Adipocyte (in vitro differentiated cells): ENCODE data around the gene LNX2.
A peak's percentile ranks its signal among the peaks of the same experiment; 100 is the strongest.

Experiments used
- DNase-seq: peaks from one replicate; pipeline ENCODE4 v3.0.0-alpha.2; 2015; ENCODE audit warnings: low read depth
- H3K27me3 ChIP-seq: replicated peaks from 2 replicates; pipeline ENCODE4 v1.7.0; 2013; ENCODE audit warnings: mild to moderate bottlenecking, low read length, moderate library complexity; ENCODE audit not compliant: control insufficient read depth, insufficient read depth
- H3K36me3 ChIP-seq: 2 replicates; pipeline ENCODE4 v1.7.0; 2013; ENCODE audit warnings: low read length, mild to moderate bottlenecking, moderate library complexity; ENCODE audit not compliant: control insufficient read depth, insufficient read depth, severe bottlenecking
- H3K4me1 ChIP-seq: 2 replicates; pipeline ENCODE4 v1.7.0; 2013; ENCODE audit warnings: mild to moderate bottlenecking, low read length, moderate library complexity; ENCODE audit not compliant: control insufficient read depth, insufficient read depth
- H3K4me3 ChIP-seq: 2 replicates; pipeline ENCODE4 v1.7.0; 2013; ENCODE audit warnings: mild to moderate bottlenecking, low read length, moderate library complexity
- H3K9ac ChIP-seq: 2 replicates; pipeline ENCODE4 v1.7.0; 2013; ENCODE audit warnings: mild to moderate bottlenecking, low read length, moderate library complexity
- H3K9me3 ChIP-seq: 2 replicates; pipeline ENCODE4 v1.7.0; 2013; ENCODE audit warnings: mild to moderate bottlenecking, low read length, moderate library complexity; ENCODE audit not compliant: control insufficient read depth

The LNX2 gene

DNA sequence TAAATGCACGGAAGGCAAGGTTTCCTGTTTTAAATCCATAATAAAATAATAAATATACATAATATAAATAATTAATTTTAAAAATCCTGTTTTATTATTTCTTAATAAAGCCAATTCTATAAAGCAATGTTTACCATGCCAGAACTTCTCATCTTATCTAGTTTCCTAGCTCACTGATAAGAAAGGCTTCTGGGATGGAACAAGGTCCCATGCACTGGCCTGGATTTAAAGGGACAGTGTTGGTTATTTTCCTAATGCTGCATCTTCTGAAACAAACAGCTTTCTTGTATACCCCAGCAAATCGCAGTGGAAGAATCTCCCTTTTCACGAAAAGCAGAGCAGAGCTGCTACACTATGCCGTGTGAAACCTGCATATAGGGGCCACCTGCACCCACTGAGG lies 68.8 kb downstream of the LNX2 start:
- Histone ChIP-seq H3K9me3 (no peaks in the 10 kb centered on the region), H3K4me3 (no peak overlapping the region), H3K4me1 (peaks cover 3% of the 10 kb centered on the region), H3K36me3 (peaks cover 17% of the 10 kb centered on the region), H3K27me3 (no peaks in the 10 kb centered on the region), H3K9ac (no peak overlapping the region)
- DNase-seq, result no peak

DNA sequence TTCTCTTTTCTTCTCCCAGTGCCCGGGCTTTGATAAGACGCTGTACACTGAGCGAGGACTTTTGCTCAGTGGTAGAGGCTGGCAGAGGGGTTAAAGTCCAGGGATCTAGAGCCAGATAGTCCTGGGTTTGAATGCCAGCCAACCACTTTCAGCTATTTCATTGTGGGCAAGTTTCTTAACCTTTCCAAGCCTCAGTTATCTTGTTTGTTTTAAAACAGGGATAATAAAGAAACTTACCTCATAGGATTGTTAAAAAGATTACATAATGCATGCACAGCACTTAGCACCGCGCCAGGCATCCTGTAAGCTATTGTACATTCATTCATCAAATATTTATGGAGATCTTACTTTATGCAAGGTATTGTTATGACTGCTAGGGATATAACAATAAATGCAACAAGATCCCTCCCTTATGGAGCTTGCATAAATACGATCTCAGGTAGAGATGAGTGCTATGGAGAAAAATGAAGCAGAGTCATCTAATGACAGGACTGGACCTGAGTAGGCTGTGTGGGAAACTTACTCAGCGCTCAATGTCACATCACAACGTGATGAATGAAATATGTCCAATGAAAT lies 70.8 kb downstream of the LNX2 start:
- no peaks in the 10 kb centered on the region for H3K9me3 ChIP-seq
- DNase-seq, result no peak
- H3K9ac ChIP-seq, result no peak overlapping the region
- no peak overlapping the region for H3K4me3 ChIP-seq
- peaks cover 3% of the 10 kb centered on the region for H3K4me1 ChIP-seq
- peaks cover 7% of the 10 kb centered on the region for H3K36me3 ChIP-seq
- H3K27me3 ChIP-seq, result no peaks in the 10 kb centered on the region

DNA sequence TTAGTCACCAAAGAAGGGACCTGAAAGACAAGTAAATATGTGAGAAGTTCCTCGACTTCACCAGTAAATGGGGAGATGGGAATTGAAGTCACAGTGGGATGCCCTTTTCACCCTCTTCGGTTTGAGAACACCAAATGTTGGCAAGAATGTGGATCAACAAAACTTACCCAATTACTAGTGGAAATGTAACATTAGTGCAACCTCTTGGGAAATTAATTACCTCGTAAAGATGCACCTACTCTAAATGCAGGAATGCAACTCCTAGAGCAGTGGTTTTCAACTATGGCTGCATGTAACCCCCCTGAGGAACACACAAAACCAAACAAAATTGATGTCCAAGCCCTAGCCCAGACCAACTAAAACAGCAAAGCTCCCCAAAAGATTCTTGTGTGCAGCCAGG lies 78.1 kb downstream of the LNX2 start:
- Histone ChIP-seq H3K9me3 (no peaks in the 10 kb centered on the region), H3K27me3 (no peaks in the 10 kb centered on the region), H3K4me3 (no peak overlapping the region), H3K4me1 (peaks cover 6% of the 10 kb centered on the region), H3K36me3 (no peaks in the 10 kb centered on the region), H3K9ac (no peak overlapping the region)
- DNase-seq, result no peak

DNA sequence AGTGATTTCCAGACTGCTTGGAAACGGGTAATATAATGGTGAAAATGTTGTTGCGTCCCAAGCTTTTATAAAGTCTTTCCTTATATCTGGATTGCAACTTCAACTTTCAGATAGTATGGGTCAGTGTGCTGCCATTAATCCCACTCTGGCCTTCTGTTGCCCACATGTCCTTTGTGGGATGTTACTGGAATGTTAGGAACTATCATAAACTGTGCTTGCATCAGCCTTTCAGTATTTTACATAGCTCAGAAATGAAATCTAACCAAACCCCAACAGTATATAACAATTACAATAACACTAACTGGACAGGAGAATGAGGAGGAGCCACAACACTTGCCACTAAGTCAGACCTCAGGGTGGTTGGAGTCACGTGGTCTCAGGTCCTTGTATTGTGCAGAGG lies 78.9 kb downstream of the LNX2 start:
- peak; percentile 15 for DNase-seq
- Histone ChIP-seq H3K4me3 (no peak overlapping the region), H3K27me3 (no peaks in the 10 kb centered on the region), H3K4me1 (peaks cover 4% of the 10 kb centered on the region), H3K36me3 (no peaks in the 10 kb centered on the region), H3K9ac (no peak overlapping the region), H3K9me3 (no peaks in the 10 kb centered on the region)

DNA sequence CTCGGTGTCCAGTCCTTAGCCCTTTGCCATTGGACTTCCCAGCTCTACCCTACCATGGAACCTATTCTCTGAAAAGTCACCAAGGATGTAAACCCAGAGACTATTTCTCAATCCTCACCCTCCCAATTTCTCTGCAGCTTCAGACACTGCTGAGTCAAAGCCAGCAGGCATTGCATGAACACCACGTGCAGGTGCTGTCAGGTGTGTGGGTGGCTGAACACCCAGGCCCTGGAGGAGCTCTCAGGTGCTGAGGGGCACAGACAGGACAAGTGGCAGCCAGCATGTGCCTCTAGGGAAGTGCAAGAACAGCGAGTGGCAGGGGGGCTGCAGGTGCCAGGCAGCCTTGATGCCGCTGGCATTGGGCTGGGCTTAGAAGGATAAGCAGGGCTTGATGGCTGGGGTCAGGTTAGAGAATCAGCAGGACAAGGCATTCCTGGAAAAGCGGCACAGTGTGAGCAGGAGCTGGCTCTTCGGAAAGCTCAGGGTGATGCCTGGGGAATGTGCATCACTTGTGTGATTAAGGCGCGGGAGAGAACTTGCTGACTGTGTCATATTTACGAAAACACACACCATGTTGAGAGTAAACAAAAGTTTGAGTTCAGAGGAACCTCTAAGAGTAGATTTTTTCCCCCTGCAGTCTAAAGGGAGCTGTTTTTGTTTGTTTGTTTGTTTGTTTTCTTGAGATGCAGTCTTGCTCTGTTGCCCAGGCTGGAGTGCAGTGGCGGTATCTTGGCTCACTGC lies 83.8 kb downstream of the LNX2 start:
- Histone ChIP-seq H3K9ac (no peak overlapping the region), H3K4me3 (no peak overlapping the region), H3K9me3 (no peaks in the 10 kb centered on the region), H3K36me3 (no peaks in the 10 kb centered on the region), H3K4me1 (peaks cover 5% of the 10 kb centered on the region), H3K27me3 (peaks cover 10% of the 10 kb centered on the region)
- DNase-seq, result no peak

DNA sequence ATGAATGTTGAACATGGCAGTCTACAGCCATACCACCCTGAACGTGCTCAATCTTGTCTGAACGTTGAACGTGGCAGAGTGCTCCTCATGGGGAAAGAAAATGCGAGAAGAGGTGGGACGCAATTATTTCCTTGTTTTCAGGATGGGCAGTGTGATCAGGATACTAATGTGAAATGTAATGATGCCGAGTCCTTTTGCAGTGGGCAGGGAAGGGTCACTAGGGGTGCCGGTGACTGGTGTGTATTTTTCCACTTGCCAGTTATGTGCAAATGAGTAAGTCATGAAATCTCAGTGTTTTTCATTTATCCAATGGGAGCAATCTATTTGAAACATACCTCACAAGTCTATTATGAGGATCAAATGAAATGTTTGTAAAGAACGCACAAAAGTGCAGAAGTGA lies 84.8 kb downstream of the LNX2 start:
- no peak for DNase-seq
- H3K4me1 ChIP-seq, result peaks cover 2% of the 10 kb centered on the region
- H3K27me3 ChIP-seq, result peaks cover 10% of the 10 kb centered on the region
- H3K4me3 ChIP-seq, result no peak overlapping the region
- H3K36me3 ChIP-seq, result no peaks in the 10 kb centered on the region
- no peaks in the 10 kb centered on the region for H3K9me3 ChIP-seq
- no peak overlapping the region for H3K9ac ChIP-seq

DNA sequence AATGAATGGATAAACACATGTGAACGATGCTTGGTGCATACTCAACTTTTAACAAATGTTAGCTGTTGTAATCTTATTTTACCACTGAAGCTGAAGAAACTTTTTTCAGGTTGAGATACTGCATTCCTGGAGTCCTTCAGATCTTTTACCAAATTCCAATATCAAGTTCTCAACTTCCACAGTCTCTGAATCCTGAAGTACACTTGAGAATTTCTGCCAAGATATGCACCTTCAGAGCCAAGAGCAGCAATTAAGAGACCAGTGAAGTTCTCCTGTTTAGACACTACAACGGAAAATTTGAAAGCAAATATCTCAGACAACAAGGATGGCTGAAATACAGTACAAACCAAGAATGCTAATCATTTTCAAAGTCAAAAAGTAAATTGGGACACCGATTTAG lies 85.3 kb downstream of the LNX2 start:
- Histone ChIP-seq H3K4me1 (peaks cover 2% of the 10 kb centered on the region), H3K9ac (no peak overlapping the region), H3K4me3 (no peak overlapping the region), H3K27me3 (peaks cover 15% of the 10 kb centered on the region), H3K9me3 (no peaks in the 10 kb centered on the region), H3K36me3 (no peaks in the 10 kb centered on the region)
- no peak for DNase-seq

DNA sequence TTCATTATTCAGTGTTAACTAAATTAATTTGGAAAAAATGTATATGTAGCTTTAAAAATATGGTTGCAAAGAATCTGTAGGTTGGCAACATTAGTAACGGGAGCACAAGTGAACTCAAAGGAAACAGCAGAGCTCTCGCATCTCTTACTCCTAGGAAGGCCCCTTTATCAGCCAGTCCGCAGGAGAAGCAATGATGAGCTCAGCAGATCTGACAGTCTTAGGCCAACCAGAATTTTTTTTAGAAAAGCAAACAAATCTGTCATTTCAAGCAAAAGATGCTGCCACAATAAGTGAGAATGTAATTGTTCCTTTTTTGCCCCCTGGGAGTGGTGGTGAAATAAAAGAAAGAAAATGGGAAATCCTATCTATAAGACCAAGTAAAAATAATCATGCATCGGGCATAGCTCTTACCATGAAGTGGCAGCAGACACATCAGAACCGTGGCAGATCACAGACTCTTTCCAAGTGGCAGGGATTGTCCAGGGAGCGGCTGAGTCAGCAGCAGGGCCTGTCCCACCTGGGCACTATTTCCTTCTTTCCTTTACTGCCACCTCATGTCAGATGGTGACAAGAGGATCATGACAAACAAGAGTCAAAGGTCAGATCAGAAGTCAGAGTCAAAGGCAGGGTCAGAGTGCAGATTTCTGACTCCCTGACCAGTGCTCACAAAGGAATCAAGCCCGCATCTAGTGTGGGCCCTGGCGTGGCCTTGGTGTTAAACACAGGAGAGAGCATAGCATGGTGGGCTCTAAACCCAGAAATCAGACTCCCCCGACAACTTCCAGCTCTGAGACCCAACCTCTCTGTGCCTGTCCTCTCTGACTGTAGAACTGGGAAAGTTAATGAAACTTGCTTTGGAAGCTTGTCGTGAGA lies 86.0 kb downstream of the LNX2 start:
- H3K27me3 ChIP-seq, result peaks cover 15% of the 10 kb centered on the region

DNA sequence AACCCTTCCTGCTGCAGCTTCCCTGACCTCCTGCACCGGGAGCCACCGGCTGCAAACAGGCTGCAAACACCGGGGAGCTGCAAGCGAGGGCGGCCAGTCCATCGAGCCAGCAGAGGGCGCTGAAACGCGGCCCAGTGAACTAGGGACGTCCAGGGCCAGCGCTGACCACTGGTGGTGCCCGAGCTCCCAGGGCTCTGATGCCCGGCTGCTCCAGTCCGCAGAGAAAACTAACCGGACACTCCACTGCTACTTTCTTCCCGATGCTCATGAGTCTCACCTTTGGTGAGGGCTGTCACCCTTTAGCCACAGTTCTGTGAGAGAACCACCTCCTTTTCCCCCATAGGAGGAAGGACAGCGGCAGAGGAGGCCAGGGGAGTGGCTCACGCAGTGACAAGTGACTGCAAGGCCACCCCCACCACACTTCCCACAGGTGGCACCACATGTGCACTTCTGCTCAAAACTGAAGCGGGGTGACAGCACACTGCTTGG lies 87.1 kb downstream of the LNX2 start:
- peaks cover 2% of the 10 kb centered on the region for H3K4me1 ChIP-seq
- peak; percentile 92 for DNase-seq
- no peak overlapping the region for H3K4me3 ChIP-seq
- peaks cover 2% of the 10 kb centered on the region for H3K9me3 ChIP-seq
- H3K9ac ChIP-seq, result no peak overlapping the region
- peaks cover 15% of the 10 kb centered on the region for H3K27me3 ChIP-seq
- no peaks in the 10 kb centered on the region for H3K36me3 ChIP-seq

More for the DNA sequence above, 86.0 kb downstream of the LNX2 start:
- no peaks in the 10 kb centered on the region for H3K36me3 ChIP-seq
- no peak for DNase-seq
- H3K4me1 ChIP-seq, result peaks cover 2% of the 10 kb centered on the region
- H3K9ac ChIP-seq, result no peak overlapping the region
- H3K9me3 ChIP-seq, result no peaks in the 10 kb centered on the region
- no peak overlapping the region for H3K4me3 ChIP-seq

DNA sequence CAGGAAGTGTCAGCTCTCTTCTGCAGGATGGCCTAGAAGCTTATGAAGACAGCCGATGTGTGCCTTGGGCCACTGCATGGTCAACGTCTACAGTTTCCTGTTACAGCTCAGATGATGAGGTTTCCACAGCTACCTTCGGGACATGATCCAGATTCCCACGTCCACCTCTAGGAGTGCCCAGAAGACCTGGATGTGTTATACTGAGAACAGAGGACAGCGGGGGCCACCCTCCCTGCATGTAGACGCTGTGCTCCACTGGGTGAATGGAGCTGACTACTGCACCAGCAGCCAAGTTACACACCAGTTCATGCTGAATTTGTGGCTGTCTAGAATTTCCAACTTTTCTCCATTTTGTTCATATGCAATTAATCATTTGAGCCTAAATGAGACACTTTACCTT lies 91.4 kb downstream of the LNX2 start:
- no peak for DNase-seq
- Histone ChIP-seq H3K4me1 (peaks cover 2% of the 10 kb centered on the region), H3K36me3 (no peaks in the 10 kb centered on the region), H3K9ac (no peak overlapping the region), H3K27me3 (peaks cover 23% of the 10 kb centered on the region), H3K4me3 (no peak overlapping the region), H3K9me3 (peaks cover 5% of the 10 kb centered on the region)

DNA sequence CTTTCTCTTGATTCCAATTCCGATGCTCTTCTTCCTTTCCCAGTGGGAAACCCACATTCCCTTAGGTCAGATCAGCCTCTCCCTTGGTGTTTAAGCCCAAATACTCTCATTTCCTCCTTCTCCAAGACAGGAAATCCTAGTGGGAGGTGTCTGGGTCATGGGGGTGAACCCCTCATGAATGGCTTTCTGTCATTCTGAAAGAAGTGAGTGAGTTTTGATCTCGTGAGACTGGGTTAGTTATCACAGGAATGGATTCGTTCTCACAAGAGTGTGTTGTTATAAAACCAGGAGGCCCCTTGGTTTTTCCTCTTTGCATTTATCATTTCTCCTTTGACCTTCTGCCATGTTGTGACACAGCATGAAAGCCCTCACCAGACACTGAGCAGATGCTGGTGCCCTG lies 93.8 kb downstream of the LNX2 start:
- H3K9ac ChIP-seq, result no peak overlapping the region
- H3K9me3 ChIP-seq, result peaks cover 5% of the 10 kb centered on the region
- no peak overlapping the region for H3K4me3 ChIP-seq
- peaks cover 24% of the 10 kb centered on the region for H3K27me3 ChIP-seq
- no peaks in the 10 kb centered on the region for H3K4me1 ChIP-seq
- no peak for DNase-seq
- no peaks in the 10 kb centered on the region for H3K36me3 ChIP-seq
